ENCODE measurements around the gene SYNDIG1. TPM values are rescaled to one million over a fixed set of nuclear protein-coding genes. Genes with fewer than 3 reads are reported as not detected.

The SYNDIG1 gene
- total RNA-seq, 1 experiment from 2014 or later = 0.11 TPM

DNA sequence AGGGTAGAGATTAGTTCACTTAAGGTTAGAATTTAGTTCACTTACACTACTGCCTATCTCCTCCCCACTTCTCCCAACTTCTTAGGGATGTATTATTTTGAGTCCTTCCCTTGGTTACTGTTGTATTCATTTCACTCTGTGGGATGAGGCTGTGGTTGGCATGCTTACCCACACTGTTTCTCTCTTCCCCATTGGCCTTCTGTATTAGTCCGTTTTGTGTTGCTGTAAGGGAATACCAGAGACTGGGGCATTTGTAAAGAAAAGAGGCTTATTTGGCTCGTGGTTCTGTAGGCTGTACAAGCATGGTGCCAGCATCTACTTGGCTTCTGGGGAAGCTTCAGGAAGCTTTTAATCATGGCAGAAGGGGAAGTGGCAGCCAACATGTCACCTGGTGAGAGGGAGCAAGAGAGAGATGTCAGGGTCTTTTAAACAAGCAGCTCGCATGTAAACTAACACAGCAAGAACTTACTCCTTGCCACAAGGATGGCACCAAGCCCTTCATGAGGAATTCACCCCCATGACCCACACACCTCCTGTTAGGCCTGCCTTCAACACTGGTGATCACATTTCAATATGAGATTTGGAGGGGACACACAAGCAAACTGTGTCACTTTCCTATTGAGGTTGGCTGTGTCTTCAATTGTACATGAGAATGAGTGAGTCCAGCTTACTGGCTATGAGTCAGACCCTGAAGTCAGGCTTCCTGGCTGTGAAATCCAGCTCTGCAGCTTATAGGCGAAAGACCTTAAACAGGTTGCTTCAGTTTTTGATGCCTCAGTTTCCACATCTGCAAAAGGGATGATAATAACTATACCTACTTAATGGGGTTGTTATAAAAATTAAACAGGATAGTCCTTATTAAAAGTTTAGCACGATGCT, 53.3 kb downstream of the SYNDIG1 start:
- DNase-seq (ENCODE audit: low read depth) = no peak

DNA sequence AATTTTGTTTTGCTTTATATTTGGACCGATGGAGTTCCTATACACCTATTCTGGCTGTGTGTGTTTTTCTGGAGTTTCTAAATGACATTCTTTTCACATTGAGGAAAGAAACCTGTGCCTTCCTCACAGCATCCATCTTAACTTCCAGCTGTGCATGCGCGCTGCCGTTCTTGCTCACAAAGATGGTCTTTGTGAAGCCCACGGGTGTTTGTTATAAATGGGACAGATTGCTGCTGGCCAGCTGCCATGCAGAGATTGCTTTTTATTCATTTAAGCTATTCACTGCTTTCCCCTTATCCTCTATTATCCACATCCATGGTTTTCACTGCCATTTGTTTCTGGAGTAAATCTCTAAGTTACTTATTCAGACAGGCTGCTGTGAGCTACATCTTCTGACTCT, 54.2 kb downstream of the SYNDIG1 start:
- DNase-seq (ENCODE audit: low read depth) = no peak

DNA sequence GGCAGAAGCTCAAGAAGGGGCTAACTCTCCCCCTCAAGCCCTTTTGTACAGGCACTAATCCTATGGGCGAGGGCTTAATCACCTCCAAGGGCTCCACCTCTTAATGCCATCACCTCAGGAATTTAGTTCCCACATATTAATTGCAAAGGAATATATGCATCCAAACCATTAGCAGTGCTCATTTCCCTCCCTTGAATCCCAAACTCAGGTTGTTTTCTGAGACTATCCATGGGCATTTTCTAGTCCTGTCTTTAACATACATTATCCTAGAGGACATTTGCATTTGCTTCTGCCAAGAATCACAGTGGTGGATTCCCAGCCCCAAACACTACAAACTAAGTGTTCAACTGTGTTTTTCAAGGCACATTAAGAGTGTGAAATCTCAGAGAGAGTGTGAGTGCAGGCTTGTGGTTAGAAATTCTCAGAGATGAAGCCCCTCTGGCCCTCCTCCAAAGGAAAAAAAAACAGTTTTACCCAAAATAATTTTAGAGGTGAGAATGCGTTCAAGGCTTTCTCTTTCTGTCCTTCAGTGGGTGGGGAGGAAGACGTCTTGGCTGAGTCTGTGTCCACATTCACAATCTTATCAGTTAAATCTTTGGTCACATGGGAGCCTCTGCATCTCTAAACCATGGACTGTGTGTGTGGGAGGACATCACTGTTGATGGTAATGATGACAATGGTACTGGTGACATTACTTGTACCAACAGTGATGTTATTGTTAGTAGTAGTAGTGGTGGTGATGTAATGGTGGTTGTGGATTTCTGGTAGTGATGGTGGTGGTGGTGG, 59.3 kb downstream of the SYNDIG1 start:
- no peak for DNase-seq (ENCODE audit: low read depth)

DNA sequence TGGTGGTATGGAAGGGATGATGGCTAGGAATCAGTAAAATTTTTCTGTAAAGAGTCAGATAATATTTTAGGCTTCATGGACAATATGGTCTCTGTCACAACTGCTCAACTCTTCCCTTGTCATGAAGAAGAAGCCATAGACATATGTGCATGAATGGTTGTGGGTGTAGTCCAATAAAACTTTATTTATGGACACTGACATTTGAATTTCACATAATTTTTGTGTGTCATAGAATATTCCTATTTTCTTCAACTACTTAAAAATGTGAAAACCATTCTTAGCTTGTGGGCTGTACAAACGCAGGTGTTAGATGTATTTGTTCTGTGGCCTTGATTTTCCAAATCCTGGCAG, 59.9 kb downstream of the SYNDIG1 start:
- no peak for DNase-seq (ENCODE audit: low read depth)

DNA sequence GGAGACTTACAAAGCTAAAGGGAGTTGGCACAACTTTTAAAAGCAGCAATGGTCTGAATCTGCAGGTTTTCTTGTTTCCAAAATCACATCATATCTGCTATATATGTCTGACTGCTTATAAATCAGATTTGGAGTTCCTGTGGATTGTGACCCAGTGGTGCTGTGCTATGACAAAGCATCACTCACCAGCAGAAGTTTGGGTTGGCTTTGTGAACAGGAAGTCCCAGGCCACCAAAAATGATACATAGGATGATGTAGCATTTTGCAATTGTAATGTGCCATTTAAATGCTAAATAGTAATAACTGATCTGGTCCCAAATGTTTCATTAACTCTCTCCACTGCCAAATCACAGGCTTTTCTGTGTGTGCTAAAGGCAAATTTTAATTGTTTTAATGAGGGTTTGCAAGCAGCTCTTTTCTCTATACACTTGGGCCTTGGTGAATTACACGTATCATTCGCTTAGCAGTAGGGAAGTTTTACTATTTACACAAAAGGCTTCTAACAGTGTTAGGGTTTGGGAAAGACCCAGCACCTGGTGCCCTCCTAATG, 60.8 kb downstream of the SYNDIG1 start:
- DNase-seq (ENCODE audit: low read depth) = no peak

DNA sequence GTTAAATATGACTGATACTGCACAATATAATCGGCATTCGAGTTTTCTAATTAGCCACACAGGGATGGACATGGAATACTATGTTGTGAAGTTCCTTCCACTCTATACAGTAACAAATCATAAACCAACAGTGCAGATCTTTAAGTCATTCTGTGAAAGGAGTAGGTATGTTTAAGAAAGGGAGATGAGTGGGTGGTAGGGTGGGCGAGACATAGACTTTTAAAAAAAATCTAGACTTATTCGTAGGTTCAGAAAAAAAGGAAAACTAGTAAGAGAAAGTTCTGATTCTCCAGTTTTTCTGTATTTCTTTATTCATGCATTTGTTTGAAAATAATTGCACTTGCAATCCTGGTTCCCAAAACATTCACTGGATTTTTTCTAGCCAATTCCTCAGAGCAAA, 61.8 kb downstream of the SYNDIG1 start:
- DNase-seq (ENCODE audit: low read depth) = no peak

DNA sequence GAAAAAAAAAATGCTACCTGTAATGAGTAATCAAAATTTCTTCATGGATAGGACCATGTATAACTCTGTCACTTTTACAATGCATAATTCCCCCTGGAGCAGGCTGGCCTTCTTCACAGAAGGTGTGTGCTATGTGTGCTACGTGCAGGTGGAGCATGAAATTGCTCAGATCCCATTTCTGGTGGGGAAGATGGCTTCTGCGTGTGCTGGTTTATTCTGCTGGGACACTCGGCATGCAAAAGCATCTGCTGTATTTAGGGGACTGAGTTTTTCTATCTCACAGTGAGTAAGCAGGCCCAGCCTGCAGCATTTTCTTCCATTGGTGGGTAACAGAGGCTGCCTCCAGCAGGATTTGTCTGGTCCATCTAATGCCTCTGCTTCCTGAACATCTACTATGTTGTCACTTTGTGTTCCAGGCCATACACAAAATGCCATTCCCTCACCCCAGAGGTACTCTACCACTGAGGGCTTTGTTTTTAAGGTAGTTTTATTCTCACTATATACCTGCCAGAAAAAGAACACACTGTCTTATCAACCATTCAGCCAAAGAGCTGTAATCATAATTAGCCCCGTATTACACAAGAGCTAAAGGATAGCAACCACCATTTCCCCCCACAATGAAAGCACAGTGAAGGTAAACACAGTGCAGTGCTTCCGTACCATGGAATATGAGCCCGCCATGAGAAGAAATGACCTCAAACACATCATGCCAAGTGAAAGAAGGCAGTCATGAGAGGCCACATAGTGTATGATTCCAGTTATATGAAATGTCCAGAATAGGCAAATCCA, 62.4 kb downstream of the SYNDIG1 start:
- DNase-seq (ENCODE audit: low read depth) = no peak

DNA sequence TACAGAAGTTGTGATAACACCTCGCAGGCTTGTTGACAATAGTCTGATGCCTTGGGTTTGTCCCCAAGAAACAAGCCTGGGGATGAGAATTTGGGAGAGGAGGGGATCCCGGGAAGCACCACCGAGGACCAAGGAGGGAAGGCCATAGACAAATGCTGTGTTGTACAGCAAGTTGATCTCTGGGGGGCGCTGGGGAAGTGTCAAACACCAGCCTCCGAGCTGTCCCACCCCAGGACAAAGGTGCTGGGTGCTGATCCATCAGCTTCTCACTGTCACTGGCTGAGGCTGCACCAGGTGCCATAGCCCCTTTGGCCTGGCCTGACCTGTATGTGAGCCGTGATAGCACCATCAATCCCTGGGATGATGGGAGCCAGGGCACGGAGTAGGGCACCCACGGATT, 64.0 kb downstream of the SYNDIG1 start:
- no peak for DNase-seq (ENCODE audit: low read depth)

DNA sequence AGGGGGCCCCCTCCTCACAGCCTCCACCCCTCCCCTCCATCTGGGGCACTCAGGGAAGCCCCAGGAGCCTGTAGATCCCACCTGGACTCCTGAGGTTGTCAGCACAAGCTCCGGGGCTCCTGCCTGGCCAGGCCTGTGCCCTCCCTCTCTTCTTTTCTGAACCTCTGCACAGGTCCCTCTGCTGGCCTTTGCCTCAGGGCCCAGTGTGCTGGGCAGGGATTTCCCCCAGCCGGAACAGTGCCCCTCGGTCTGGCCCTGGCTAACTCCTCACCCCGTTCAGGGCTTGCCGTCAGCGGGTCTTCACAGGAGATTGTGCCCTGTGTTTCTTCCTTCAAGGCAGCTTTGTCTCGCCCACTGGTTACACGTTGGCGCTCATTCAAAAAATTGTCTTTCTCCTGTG, 64.9 kb downstream of the SYNDIG1 start:
- no peak for DNase-seq (ENCODE audit: low read depth)

DNA sequence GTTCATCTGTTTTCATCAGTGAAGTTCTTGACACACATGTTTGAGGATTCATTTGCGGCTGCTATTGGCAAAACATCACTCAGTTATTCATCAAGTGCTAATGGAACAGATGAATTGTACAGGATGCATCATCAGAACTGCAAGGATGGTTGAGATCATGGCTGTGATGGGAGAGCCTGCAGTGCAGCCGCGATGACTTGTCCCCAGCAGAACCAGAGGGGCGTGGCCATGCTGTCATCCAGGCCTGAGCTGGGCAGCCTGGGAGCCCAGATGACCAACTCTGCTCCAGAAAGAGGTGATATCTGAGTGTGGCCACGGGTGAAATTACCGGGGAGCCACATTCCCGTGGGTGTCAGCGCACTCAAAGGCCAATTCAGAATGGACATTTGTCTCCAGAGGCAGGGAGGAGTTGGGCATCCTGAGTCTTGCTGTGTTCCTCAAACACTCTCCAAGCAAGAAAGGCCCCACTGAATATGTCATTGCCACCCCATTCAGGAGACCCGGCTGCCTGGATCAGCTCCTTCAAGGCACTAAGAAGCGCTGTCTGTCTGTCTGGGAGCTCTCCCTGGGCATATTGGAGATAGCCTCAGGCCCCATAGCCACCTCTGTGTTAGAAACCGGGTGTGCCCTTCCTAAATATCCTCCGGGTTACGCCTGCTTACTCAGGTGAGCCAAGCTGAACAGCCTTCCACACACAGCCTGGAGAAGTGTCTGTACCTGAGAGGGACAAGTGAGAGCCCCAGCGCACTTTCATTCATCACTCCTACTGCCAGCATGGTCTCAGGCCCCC, 66.7 kb downstream of the SYNDIG1 start:
- no peak for DNase-seq (ENCODE audit: low read depth)

DNA sequence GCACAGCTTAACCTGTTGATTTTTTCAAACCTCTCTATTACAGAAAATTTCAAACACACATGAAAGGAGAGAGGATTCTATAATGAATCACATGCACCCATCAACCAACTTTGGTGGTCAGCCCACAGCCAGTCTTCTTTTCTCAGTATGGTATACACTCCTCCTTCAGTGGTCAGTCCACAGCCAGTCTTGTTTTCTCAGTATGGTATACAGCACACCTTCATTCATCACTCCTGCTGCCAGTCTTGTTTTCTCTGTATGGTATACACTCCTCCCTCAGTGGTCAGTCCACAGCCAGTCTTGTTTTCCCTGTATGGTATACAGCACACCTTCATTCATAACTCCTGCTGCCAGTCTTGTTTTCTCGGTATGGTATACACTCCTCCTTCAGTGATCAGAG, 67.8 kb downstream of the SYNDIG1 start:
- no peak for DNase-seq (ENCODE audit: low read depth)

DNA sequence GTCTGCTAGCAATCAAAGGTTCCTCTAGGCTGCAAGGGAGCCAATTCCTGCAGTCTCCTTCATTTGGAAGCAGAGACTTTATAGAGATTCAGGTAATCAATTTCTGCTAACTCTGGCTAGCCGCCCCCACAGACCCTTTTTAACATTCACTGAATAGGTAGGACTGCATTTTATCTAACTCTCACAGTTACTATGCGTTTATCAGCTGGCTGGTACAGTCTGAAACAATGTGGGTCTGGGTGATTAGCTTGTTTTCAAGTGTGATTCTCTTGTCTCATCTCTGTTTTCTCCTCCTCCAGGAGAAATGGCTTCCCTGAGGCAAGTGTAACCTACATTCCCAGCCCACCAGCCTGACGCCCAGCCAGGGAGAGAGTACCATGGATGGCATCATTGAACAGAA, 73.3 kb downstream of the SYNDIG1 start:
- no peak for DNase-seq (ENCODE audit: low read depth)

DNA sequence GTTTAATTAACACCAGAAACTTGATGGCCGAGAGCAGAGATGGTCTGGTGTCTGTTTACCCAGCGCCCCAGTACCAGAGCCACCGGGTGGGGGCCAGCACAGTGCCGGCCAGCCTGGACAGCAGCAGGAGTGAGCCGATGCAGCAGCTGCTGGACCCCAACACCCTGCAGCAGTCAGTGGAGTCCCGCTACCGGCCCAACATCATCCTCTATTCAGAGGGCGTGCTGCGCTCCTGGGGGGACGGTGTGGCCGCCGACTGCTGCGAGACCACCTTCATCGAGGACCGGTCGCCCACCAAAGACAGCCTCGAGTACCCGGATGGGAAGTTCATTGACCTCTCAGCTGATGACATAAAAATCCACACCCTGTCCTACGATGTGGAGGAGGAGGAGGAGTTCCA, 73.7 kb downstream of the SYNDIG1 start:
- no peak for DNase-seq (ENCODE audit: low read depth)

DNA sequence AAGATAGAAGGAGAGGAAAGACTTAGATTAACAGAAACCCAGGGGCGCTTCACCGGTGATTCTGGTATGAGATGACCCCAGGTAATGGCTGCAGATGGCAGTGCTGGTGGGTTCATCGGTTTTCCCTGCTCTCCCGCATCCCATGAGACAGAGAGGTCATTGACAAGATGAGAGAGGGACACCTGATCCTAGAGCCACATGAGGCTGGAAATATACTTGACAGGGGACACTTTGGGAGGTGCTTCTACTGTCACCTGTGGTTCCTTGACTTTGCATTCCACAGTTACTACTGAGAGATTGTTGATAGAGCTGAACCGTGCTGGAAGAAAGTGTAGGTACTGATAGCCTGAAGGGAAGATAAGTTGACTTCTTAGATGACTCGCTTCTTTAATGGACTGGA, 74.3 kb downstream of the SYNDIG1 start:
- no peak for DNase-seq (ENCODE audit: low read depth)

DNA sequence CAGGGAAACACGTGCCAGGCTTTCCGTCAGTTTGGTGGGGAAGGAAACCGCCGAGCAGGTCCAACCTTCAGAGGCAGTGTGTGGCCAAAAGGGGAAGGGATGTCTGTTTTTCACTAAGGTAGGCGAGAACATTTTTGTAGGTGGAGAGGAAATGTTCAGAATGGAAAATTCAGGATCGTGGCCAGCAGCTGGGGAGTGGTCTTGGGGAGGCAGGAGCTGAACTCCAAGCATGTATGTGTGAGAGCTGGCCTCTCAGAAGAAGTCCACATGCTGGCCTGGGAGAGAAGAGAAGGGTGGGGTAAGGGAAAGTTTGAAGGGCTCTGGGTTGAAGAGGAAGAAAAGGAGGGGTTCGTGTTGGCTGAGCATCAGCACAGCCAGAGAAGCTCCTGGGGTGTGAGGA, 74.9 kb downstream of the SYNDIG1 start:
- DNase-seq (ENCODE audit: low read depth) = no peak

DNA sequence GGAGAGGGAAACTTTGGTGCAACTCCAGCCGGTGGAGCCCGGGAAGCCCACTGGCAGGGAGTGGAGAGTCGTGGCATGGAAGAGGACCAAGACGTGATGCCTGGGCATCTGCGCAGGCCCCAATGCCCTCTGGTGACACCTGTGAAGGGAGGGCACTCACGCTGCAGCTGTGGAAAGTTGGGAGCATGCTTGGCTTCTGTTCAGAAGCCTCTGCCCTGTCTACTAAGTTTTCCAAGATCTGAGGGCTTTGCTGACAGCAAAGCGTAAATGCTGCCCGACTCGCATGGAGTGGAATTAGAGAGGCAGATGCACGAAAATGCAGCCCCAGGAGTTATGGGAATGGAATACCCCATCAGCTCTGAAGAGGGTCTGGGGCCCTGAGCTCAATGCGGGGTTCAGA, 75.7 kb downstream of the SYNDIG1 start:
- DNase-seq (ENCODE audit: low read depth) = no peak

DNA sequence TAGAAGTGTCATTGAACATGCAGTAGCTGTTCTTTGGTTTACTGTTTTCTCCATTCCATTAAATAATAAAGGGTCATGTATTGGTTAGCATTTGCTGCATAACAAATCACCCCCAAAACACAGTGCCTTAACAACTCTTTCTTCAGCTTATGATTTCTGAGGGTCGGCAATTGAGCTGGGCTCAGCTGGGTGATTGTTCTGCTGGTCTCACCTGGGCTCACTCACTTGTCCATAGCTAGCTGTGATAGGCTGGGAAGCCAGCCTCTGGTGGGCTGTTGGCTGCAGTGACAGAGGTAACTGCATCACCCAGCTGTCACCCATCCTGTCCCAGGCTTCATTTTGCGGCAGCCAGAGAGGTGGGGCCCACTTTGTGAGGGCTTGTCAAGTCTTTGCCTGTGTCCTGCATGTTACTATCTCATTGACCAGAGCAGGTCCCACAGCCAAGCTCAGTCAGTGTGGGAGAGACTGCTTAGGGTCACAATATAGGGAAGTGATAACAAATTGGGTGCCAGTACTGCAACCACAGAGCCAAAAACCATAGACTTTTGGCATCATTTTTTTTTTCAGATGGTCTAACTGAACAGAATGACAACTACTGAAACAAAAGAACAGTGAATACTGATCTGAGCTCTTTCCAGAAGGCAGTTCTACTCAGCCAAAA, 76.9 kb downstream of the SYNDIG1 start:
- DNase-seq (ENCODE audit: low read depth) = no peak

DNA sequence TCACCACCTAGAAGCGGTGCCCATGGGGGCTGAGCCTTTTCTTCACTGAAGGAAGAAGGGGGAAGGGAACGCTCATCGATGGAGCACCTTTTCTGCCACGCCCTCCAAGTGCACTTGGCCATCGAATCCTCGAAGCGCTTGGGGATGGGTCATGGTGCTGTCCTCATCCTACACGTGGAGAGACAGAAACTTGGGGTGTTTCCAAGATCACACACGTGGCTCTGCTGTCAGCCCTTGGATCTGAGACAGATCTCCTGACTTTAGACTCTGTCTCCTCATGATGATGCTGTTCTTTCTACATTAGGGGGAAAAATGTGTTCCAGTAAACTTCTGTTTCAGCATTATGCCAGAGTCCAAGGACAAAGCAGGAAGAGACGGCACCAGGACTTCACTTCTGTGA, 78.5 kb downstream of the SYNDIG1 start:
- no peak for DNase-seq (ENCODE audit: low read depth)

DNA sequence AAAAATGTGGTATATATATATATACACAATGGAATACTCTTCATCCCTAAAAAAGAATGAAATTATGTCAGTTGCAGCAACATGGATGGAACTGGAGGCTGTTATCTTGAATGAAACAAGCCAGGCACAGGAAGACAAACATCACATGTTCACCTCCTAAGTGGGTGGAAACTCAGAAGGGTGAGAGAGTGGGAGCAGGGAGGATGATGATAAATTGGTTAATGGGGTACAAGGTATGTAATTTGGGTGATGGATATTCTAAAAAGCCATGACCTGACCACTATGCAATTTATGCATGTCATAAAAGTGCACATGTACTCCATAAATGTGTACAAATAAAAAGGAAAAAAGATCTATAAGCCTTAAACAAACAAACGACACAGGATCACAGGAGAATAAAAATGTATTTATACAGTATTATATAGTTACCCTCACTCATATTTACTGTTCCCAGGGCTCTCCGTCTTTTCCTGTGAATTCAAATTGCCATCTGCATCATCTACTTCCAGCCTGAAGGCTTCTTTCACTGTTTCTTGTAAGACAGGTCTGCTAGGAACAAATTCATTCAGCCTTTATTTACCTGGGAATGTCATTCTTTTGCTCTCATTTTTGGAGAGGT, 89.8 kb downstream of the SYNDIG1 start:
- DNase-seq (ENCODE audit: low read depth) = no peak

Data from LHCN-M2 (cell line).